ENCODE measurements around the gene CEP72.

DNA sequence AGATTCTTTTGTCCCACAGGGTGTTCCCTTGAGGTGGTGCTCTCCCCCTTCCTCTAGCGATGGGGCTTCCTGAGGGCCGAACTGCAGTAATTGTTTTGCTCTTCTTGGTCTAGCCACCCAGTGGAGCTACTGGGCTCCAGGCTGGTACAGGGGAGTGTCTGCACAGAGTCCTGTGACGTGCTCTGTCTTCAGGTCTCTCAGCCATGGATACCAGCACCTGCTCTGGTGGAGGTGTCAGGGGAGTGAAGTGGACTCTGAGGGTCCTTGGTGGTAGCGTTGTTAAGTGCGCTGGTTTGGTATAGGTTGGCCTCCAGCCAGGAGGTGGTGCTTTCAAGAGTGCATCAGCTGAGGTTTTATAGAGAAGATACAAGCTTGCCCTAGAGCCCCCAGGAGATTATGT lies 20.4 kb upstream of the CEP72 start:
- no peak for TF ChIP-seq ZNF549 (CRISPR knock-in tag; IDR thresholded peaks at IDR 0.05)
- TF ChIP-seq POLR2A (IDR thresholded peaks at IDR 0.05; ENCODE audit: insufficient read depth in 1 of 2, low read depth in 2 of 2, low read length in 2 of 2): no peak
- TF ChIP-seq ZNF350 (CRISPR knock-in tag; IDR thresholded peaks at IDR 0.05; ENCODE audit: borderline replicate concordance, low read depth): no peak
- TF ChIP-seq NFRKB (IDR thresholded peaks at IDR 0.05): no peak
- no peak for TF ChIP-seq ETV6 (CRISPR knock-in tag; conservative IDR thresholded peaks at IDR 0.05)
- TF ChIP-seq, protein P1, sequence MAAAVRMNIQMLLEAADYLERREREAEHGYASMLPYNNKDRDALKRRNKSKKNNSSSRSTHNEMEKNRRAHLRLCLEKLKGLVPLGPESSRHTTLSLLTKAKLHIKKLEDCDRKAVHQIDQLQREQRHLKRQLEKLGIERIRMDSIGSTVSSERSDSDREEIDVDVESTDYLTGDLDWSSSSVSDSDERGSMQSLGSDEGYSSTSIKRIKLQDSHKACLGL (CRISPR knock-in tag; IDR thresholded peaks at IDR 0.05): no peak
- no peak for TF ChIP-seq NR2F2 (IDR thresholded peaks at IDR 0.05; ENCODE audit: borderline replicate concordance, low read depth)

Measured in HepG2 (cell line).